OCI-LY7 (cell line): ENCODE measurements around the gene DPP10.

Experiments
- EZH2phosphoT487 ChIP-seq: fragments of 200-600 bp; sonication (generic); IDR thresholded peaks from 2 replicates; pipeline ENCODE4 v1.6.1; 2018; ENCODE audit warnings: low read depth, borderline replicate concordance, mild to moderate bottlenecking, mixed run types, antibody characterized with exemption, low read length, moderate library complexity, mixed read lengths
- TF ChIP-seq, protein P1 (sequence below): fragments of 200-600 bp; sonication (generic); conservative IDR thresholded peaks from 2 replicates; pipeline ENCODE4 v1.5.1; 2014; ENCODE audit warnings: mild to moderate bottlenecking, antibody characterized with exemption, low read length, moderate library complexity, mixed read lengths

DNA sequence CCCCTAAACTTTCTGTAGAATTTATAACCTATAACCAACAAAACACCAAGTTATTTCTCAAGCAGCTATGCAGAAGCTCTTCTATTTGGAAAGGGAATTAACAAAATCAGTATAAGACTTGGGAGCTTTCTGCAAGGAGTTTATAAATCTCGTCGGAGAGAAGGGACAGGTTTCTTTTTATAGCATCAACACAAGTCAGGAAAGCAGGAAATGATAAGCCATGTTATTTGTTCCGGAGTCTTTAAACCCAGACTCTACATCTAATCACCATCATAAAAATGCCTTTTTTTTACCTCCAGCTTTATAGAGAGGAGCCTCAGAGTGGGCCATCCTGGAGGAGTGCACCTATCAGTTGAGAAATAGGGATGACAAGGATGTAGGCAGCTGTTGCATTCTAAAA is 137.1 kb downstream of the DPP10 start:
- no peak for TF ChIP-seq EZH2phosphoT487
- TF ChIP-seq, protein P1, sequence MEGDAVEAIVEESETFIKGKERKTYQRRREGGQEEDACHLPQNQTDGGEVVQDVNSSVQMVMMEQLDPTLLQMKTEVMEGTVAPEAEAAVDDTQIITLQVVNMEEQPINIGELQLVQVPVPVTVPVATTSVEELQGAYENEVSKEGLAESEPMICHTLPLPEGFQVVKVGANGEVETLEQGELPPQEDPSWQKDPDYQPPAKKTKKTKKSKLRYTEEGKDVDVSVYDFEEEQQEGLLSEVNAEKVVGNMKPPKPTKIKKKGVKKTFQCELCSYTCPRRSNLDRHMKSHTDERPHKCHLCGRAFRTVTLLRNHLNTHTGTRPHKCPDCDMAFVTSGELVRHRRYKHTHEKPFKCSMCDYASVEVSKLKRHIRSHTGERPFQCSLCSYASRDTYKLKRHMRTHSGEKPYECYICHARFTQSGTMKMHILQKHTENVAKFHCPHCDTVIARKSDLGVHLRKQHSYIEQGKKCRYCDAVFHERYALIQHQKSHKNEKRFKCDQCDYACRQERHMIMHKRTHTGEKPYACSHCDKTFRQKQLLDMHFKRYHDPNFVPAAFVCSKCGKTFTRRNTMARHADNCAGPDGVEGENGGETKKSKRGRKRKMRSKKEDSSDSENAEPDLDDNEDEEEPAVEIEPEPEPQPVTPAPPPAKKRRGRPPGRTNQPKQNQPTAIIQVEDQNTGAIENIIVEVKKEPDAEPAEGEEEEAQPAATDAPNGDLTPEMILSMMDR, result no peak
